ENCODE results near the gene MPP2.

- TF ChIP-seq, protein P1, sequence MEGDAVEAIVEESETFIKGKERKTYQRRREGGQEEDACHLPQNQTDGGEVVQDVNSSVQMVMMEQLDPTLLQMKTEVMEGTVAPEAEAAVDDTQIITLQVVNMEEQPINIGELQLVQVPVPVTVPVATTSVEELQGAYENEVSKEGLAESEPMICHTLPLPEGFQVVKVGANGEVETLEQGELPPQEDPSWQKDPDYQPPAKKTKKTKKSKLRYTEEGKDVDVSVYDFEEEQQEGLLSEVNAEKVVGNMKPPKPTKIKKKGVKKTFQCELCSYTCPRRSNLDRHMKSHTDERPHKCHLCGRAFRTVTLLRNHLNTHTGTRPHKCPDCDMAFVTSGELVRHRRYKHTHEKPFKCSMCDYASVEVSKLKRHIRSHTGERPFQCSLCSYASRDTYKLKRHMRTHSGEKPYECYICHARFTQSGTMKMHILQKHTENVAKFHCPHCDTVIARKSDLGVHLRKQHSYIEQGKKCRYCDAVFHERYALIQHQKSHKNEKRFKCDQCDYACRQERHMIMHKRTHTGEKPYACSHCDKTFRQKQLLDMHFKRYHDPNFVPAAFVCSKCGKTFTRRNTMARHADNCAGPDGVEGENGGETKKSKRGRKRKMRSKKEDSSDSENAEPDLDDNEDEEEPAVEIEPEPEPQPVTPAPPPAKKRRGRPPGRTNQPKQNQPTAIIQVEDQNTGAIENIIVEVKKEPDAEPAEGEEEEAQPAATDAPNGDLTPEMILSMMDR (conservative IDR thresholded peaks at IDR 0.05; ENCODE audit: low read depth, low read length), result no peak
- TF ChIP-seq EZH2 (IDR thresholded peaks at IDR 0.05; ENCODE audit: borderline replicate concordance, low read depth, low read length, poor library complexity, severe bottlenecking), result no peak
Measured at GRCh38 chr17:43907425-43907981, at the start of gene MPP2.
